Activated CD8-positive, alpha-beta memory T cell treated with anti-CD3 and anti-CD28 coated beads, Interleukin-2, amount 10 ng/mL, durations not matched to agents 7 days and 5 days (primary cell): Measurements from ENCODE around the gene GRIK2. TPM values are rescaled to one million over a fixed set of nuclear protein-coding genes. Genes with fewer than 3 reads are reported as not detected.
"Not testable (repeated sequence)": the region's sequence is repeated elsewhere in the genome, so short reads cannot be mapped to it uniquely, and the experiment has no call there.

ENCODE experiments used
- ATAC-seq: fragments of 150-1000 bp; cut with Tn5 transposase; one replicate; pipeline ENCODE4 v1.10.0; 2021; ENCODE audit warnings: moderate library complexity
- CTCF ChIA-PET: fragments of 350-600 bp; sonication (Branson Sonifier 250); formaldehyde crosslinking; loops from one replicate; lab custom pipeline; 2021; ENCODE audit warnings: antibody characterized with exemption; lab: Charles Lee
- DNase-seq: peaks from one replicate; pipeline ENCODE4 v3.0.0-alpha.2; 2020
- H3K27ac Mint-ChIP-seq: one replicate; pipeline ENCODE4 v1.8.0; 2021; ENCODE audit warnings: mild to moderate bottlenecking, mixed read lengths
- H3K27me3 Mint-ChIP-seq: one replicate; pipeline ENCODE4 v1.8.0; 2021; ENCODE audit warnings: mixed read lengths
- H3K36me3 Mint-ChIP-seq: one replicate; pipeline ENCODE4 v1.8.0; 2021; ENCODE audit warnings: mild to moderate bottlenecking, mixed read lengths
- H3K4me1 Mint-ChIP-seq: one replicate; pipeline ENCODE4 v1.8.0; 2021; ENCODE audit warnings: mixed read lengths
- H3K4me3 Mint-ChIP-seq: one replicate; pipeline ENCODE4 v1.8.0; 2021; ENCODE audit warnings: mild to moderate bottlenecking, moderate library complexity, mixed read lengths
- H3K9me3 Mint-ChIP-seq: one replicate; pipeline ENCODE4 v1.8.0; 2022; ENCODE audit warnings: low read depth, mixed read lengths
- total RNA-seq, 2 experiments: library from RNA; stranded (reverse); gene quantifications; one replicate each; pipeline ENCODE4 v1.2.3, GENCODE V29; 2021

The GRIK2 gene
- not detected for total RNA-seq

GRCh38 chr6:101393251-101393828 lies at the start of gene GRIK2:
Gene GRIK2 (plus strand): TSS chr6:101393708.
- no peaks in the 10 kb centered on the region for H3K4me1 Mint-ChIP-seq
- no peak within 1 kb of the TSS for H3K4me3 Mint-ChIP-seq
- CTCF ChIA-PET = no interaction called here
- no peak for ATAC-seq
- H3K9me3 Mint-ChIP-seq = no peaks in the 10 kb centered on the region
- H3K27me3 Mint-ChIP-seq = peaks cover 40% of the 10 kb centered on the region
- no peak within 1 kb of the TSS for H3K27ac Mint-ChIP-seq
- no peaks in the 10 kb centered on the region for H3K36me3 Mint-ChIP-seq
- no peak for DNase-seq

- no peak for ATAC-seq
- Mint-ChIP-seq H3K4me1 (no peaks in the 10 kb centered on the region), H3K27me3 (no peaks in the 10 kb centered on the region), H3K9me3 (no peaks in the 10 kb centered on the region), H3K27ac (no peak overlapping the region), H3K4me3 (no peak overlapping the region), H3K36me3 (no peaks in the 10 kb centered on the region)
- CTCF ChIA-PET = no interaction called here
- no peak for DNase-seq
These were observed 48.6 kb upstream of the GRIK2 start for GRCh38 chr6:101344885-101345284.

GRCh38 chr6:101348816-101349215 lies 44.7 kb upstream of the GRIK2 start:
- H3K27me3 Mint-ChIP-seq = no peaks in the 10 kb centered on the region

GRCh38 chr6:101350631-101351030 lies 42.9 kb upstream of the GRIK2 start:
- H3K4me3 Mint-ChIP-seq, H3K36me3 Mint-ChIP-seq, ATAC-seq, H3K27ac Mint-ChIP-seq, H3K4me1 Mint-ChIP-seq, H3K9me3 Mint-ChIP-seq, CTCF ChIA-PET, DNase-seq, H3K27me3 Mint-ChIP-seq: not testable (repeated sequence)

More at GRCh38 chr6:101348816-101349215, 44.7 kb upstream of the GRIK2 start:
- Mint-ChIP-seq H3K36me3 (no peaks in the 10 kb centered on the region), H3K9me3 (no peaks in the 10 kb centered on the region), H3K4me1 (no peaks in the 10 kb centered on the region), H3K4me3 (no peak overlapping the region), H3K27ac (no peak overlapping the region)
- DNase-seq (no peak), ATAC-seq (no peak)
- CTCF ChIA-PET = no interaction called here

GRCh38 chr6:101351173-101351572 lies 42.3 kb upstream of the GRIK2 start:
- CTCF ChIA-PET = no interaction called here
- no peaks in the 10 kb centered on the region for H3K36me3 Mint-ChIP-seq
- H3K9me3 Mint-ChIP-seq = no peaks in the 10 kb centered on the region
- ATAC-seq = no peak
- H3K27me3 Mint-ChIP-seq = no peaks in the 10 kb centered on the region
- no peak for DNase-seq
- no peak overlapping the region for H3K27ac Mint-ChIP-seq
- H3K4me1 Mint-ChIP-seq = no peaks in the 10 kb centered on the region
- H3K4me3 Mint-ChIP-seq = no peak overlapping the region

GRCh38 chr6:101352316-101352715 lies 41.2 kb upstream of the GRIK2 start:
- Mint-ChIP-seq H3K36me3 (no peaks in the 10 kb centered on the region), H3K9me3 (no peaks in the 10 kb centered on the region), H3K27ac (no peak overlapping the region), H3K4me3 (no peak overlapping the region), H3K4me1 (no peaks in the 10 kb centered on the region), H3K27me3 (no peaks in the 10 kb centered on the region)
- no peak for ATAC-seq
- DNase-seq = no peak
- CTCF ChIA-PET = no interaction called here

- no peak overlapping the region for H3K27ac Mint-ChIP-seq
These were observed 28.3 kb upstream of the GRIK2 start for GRCh38 chr6:101365181-101365580.

GRCh38 chr6:101379926-101380325 lies 13.6 kb upstream of the GRIK2 start:
- DNase-seq = no peak
- Mint-ChIP-seq H3K27ac (no peak overlapping the region), H3K4me3 (no peak overlapping the region), H3K4me1 (no peaks in the 10 kb centered on the region), H3K36me3 (no peaks in the 10 kb centered on the region), H3K27me3 (no peaks in the 10 kb centered on the region), H3K9me3 (peaks cover 2% of the 10 kb centered on the region)
- CTCF ChIA-PET = no interaction called here
- no peak for ATAC-seq

More at GRCh38 chr6:101365181-101365580, 28.3 kb upstream of the GRIK2 start:
- DNase-seq (no peak), ATAC-seq (no peak)
- H3K4me3 Mint-ChIP-seq = no peak overlapping the region
- H3K27me3 Mint-ChIP-seq = no peaks in the 10 kb centered on the region
- H3K4me1 Mint-ChIP-seq = no peaks in the 10 kb centered on the region
- CTCF ChIA-PET = no interaction called here
- H3K9me3 Mint-ChIP-seq = no peaks in the 10 kb centered on the region
- H3K36me3 Mint-ChIP-seq = no peaks in the 10 kb centered on the region

GRCh38 chr6:101380897-101381630 lies 12.4 kb upstream of the GRIK2 start:
- CTCF ChIA-PET = no interaction called here
- no peak overlapping the region for H3K27ac Mint-ChIP-seq
- H3K4me3 Mint-ChIP-seq = no peak overlapping the region
- ATAC-seq = no peak
- no peak for DNase-seq
- no peaks in the 10 kb centered on the region for H3K4me1 Mint-ChIP-seq
- H3K9me3 Mint-ChIP-seq = peaks cover 2% of the 10 kb centered on the region
- H3K36me3 Mint-ChIP-seq = no peaks in the 10 kb centered on the region
- H3K27me3 Mint-ChIP-seq = no peaks in the 10 kb centered on the region

- H3K9me3 Mint-ChIP-seq, H3K27ac Mint-ChIP-seq, ATAC-seq, H3K4me3 Mint-ChIP-seq, H3K4me1 Mint-ChIP-seq, CTCF ChIA-PET, H3K27me3 Mint-ChIP-seq, DNase-seq, H3K36me3 Mint-ChIP-seq: not testable (repeated sequence)
These were observed 9.8 kb upstream of the GRIK2 start for GRCh38 chr6:101383747-101384146.

- H3K27me3 Mint-ChIP-seq = peaks cover 12% of the 10 kb centered on the region
- no peaks in the 10 kb centered on the region for H3K36me3 Mint-ChIP-seq
- ATAC-seq (no peak), DNase-seq (no peak)
- peaks cover 2% of the 10 kb centered on the region for H3K9me3 Mint-ChIP-seq
- no peak overlapping the region for H3K27ac Mint-ChIP-seq
- H3K4me3 Mint-ChIP-seq = no peak overlapping the region
- H3K4me1 Mint-ChIP-seq = no peaks in the 10 kb centered on the region
- CTCF ChIA-PET = no interaction called here
These were observed 6.5 kb upstream of the GRIK2 start for GRCh38 chr6:101386982-101387381.

GRCh38 chr6:101391772-101392585 lies 1.5 kb upstream of the GRIK2 start:
- no peak for ATAC-seq
- H3K4me1 Mint-ChIP-seq = no peaks in the 10 kb centered on the region
- H3K4me3 Mint-ChIP-seq = no peak overlapping the region
- H3K36me3 Mint-ChIP-seq = no peaks in the 10 kb centered on the region
- H3K27ac Mint-ChIP-seq = no peak overlapping the region
- CTCF ChIA-PET = no interaction called here
- no peak for DNase-seq
- H3K27me3 Mint-ChIP-seq = peaks cover 38% of the 10 kb centered on the region
- no peaks in the 10 kb centered on the region for H3K9me3 Mint-ChIP-seq

GRCh38 chr6:101392586-101393230 lies 800 bp upstream of the GRIK2 start:
- Mint-ChIP-seq H3K9me3 (no peaks in the 10 kb centered on the region), H3K4me3 (no peak overlapping the region), H3K4me1 (no peaks in the 10 kb centered on the region)

More at GRCh38 chr6:101392586-101393230, 800 bp upstream of the GRIK2 start:
- ATAC-seq (no peak), DNase-seq (no peak)
- no peak overlapping the region for H3K27ac Mint-ChIP-seq
- H3K27me3 Mint-ChIP-seq = peaks cover 38% of the 10 kb centered on the region
- CTCF ChIA-PET = no interaction called here
- no peaks in the 10 kb centered on the region for H3K36me3 Mint-ChIP-seq
